D721Med (cell line): ENCODE measurements around the gene SH2D7.

Source experiments
- DNase-seq: peaks from one replicate; pipeline ENCODE4 v3.0.0; 2011; ENCODE audit warnings: low spot score; ENCODE audit not compliant: insufficient read length
- FAIRE-seq: peaks from 2 replicates; lab custom pipeline; 2011; peaks lifted over from hg19 to GRCh38; lab: Jason Lieb, UNC
- CTCF ChIP-seq: IDR thresholded peaks from 2 replicates; pipeline ENCODE4 v1.5.1; 2012; ENCODE audit warnings: mild to moderate bottlenecking, control low read depth; ENCODE audit not compliant: insufficient read depth; ENCODE audit errors: missing control alignments

SH2D7 gene

GRCh38 chr15:78061963-78062427 is 30.4 kb upstream of the SH2D7 start:
- FAIRE-seq, result no peak
- TF ChIP-seq CTCF, result no peak
- DNase-seq, result no peak

GRCh38 chr15:78063217-78063616 is 29.1 kb upstream of the SH2D7 start:
- DNase-seq (no peak), FAIRE-seq (no peak)
- TF ChIP-seq CTCF, result no peak

GRCh38 chr15:78063970-78064385 is 28.4 kb upstream of the SH2D7 start:
- DNase-seq, result no peak
- FAIRE-seq, result no peak
- no peak for TF ChIP-seq CTCF

GRCh38 chr15:78064544-78064943 is 27.8 kb upstream of the SH2D7 start:
- FAIRE-seq (no peak), DNase-seq (no peak)
- no peak for TF ChIP-seq CTCF

- DNase-seq (no peak), FAIRE-seq (no peak)
- no peak for TF ChIP-seq CTCF
Observed at GRCh38 chr15:78065284-78065872, 27.0 kb upstream of the SH2D7 start.

GRCh38 chr15:78065973-78066946 is 26.1 kb upstream of the SH2D7 start:
- TF ChIP-seq CTCF, result no peak

More at GRCh38 chr15:78065973-78066946, 26.1 kb upstream of the SH2D7 start:
- DNase-seq (no peak), FAIRE-seq (no peak)
